Mesodermal cell (in vitro differentiated cells): Measurements from ENCODE around the gene ZBTB46.

Experiments
- H3K27ac ChIP-seq: 2 replicates; pipeline ENCODE4 v1.7.0; 2013; ENCODE audit warnings: mild to moderate bottlenecking, low read depth, low read length, moderate library complexity; ENCODE audit not compliant: severe bottlenecking
- H3K36me3 ChIP-seq: 2 replicates; pipeline ENCODE4 v1.7.1; 2013; ENCODE audit warnings: mild to moderate bottlenecking, low read length, moderate library complexity; ENCODE audit not compliant: control insufficient read depth, insufficient read depth
- H3K4me1 ChIP-seq: one replicate; pipeline ENCODE4 v1.7.1; 2013; ENCODE audit warnings: mild to moderate bottlenecking, low read length; ENCODE audit not compliant: insufficient read depth, control insufficient read depth, poor library complexity, severe bottlenecking
- H3K4me3 ChIP-seq: 2 replicates; pipeline ENCODE4 v1.7.0; 2013; ENCODE audit warnings: low read length, control low read depth, mild to moderate bottlenecking; ENCODE audit not compliant: insufficient read depth, poor library complexity, severe bottlenecking; ENCODE audit errors: extremely low read depth
- H3K9me3 ChIP-seq: 2 replicates; pipeline ENCODE4 v1.7.1; 2013; ENCODE audit warnings: mild to moderate bottlenecking, low read length, moderate library complexity; ENCODE audit not compliant: control insufficient read depth
- WGBS, 2 experiments: methylation state at CpG; one replicate each; pipeline ENCODE4 v1.1.5; 2013; ENCODE audit warnings: missing lambda C conversion rate in 2 of 2; ENCODE audit not compliant: insufficient coverage in 2 of 2; 5-methylcytosine and 5-hydroxymethylcytosine counted together

ZBTB46 gene

GRCh38 chr20:63701329-63702035, 129.6 kb downstream of the ZBTB46 start:
- 92% methylated on average over 10 to 12 of the region's 14 CpGs for WGBS, 2 experiments
- H3K9me3 ChIP-seq = no peaks in the 10 kb centered on the region
- no peak overlapping the region for H3K4me3 ChIP-seq
- peaks cover 36% of the 10 kb centered on the region for H3K36me3 ChIP-seq
- H3K27ac ChIP-seq = no peak overlapping the region
- peaks cover 31% of the 10 kb centered on the region for H3K4me1 ChIP-seq

- peaks cover 28% of the 10 kb centered on the region for H3K4me1 ChIP-seq
- peaks cover 31% of the 10 kb centered on the region for H3K36me3 ChIP-seq
- no peak overlapping the region for H3K27ac ChIP-seq
- H3K4me3 ChIP-seq = no peak overlapping the region
- WGBS, 2 experiments = 90 to 100% methylated on average over 2 to 4 of the region's 5 CpGs
- H3K9me3 ChIP-seq = no peaks in the 10 kb centered on the region
Observed at GRCh38 chr20:63701051-63701328, 130.1 kb downstream of the ZBTB46 start.

- H3K27ac ChIP-seq = peak overlapping the region; percentile 62
- H3K36me3 ChIP-seq = peaks cover 26% of the 10 kb centered on the region
Observed at GRCh38 chr20:63700199-63701050, 130.6 kb downstream of the ZBTB46 start.

GRCh38 chr20:63699466-63700198, 131.4 kb downstream of the ZBTB46 start:
- Histone ChIP-seq H3K36me3 (peaks cover 19% of the 10 kb centered on the region), H3K27ac (peak overlapping the region; percentile 62), H3K4me3 (no peak overlapping the region), H3K9me3 (no peaks in the 10 kb centered on the region), H3K4me1 (peaks cover 28% of the 10 kb centered on the region)
- WGBS, 2 experiments = 88 to 91% methylated on average over 19 to 22 of the region's 24 CpGs

More at GRCh38 chr20:63700199-63701050, 130.6 kb downstream of the ZBTB46 start:
- no peak overlapping the region for H3K4me3 ChIP-seq
- peaks cover 28% of the 10 kb centered on the region for H3K4me1 ChIP-seq
- WGBS, 2 experiments = 95 to 97% methylated on average over 31 to 34 of the region's 43 CpGs
- H3K9me3 ChIP-seq = no peaks in the 10 kb centered on the region

GRCh38 chr20:63698739-63699465, 132.2 kb downstream of the ZBTB46 start:
- 62 to 63% methylated on average over 13 to 16 of the region's 19 CpGs for WGBS, 2 experiments
- no peak overlapping the region for H3K4me3 ChIP-seq
- H3K9me3 ChIP-seq = no peaks in the 10 kb centered on the region
- peak overlapping the region; percentile 62 for H3K27ac ChIP-seq
- H3K4me1 ChIP-seq = peaks cover 28% of the 10 kb centered on the region
- H3K36me3 ChIP-seq = peaks cover 16% of the 10 kb centered on the region

- WGBS, 2 experiments = 92% methylated on average over 31 to 34 of the region's 40 CpGs
- Histone ChIP-seq H3K4me3 (no peak overlapping the region), H3K4me1 (peaks cover 28% of the 10 kb centered on the region), H3K36me3 (peaks cover 10% of the 10 kb centered on the region), H3K27ac (no peak overlapping the region), H3K9me3 (no peaks in the 10 kb centered on the region)
Observed at GRCh38 chr20:63697868-63698545, 133.1 kb downstream of the ZBTB46 start.

GRCh38 chr20:63697357-63697867, 133.7 kb downstream of the ZBTB46 start:
- peaks cover 10% of the 10 kb centered on the region for H3K36me3 ChIP-seq
- H3K9me3 ChIP-seq = no peaks in the 10 kb centered on the region
- H3K27ac ChIP-seq = no peak overlapping the region
- peaks cover 28% of the 10 kb centered on the region for H3K4me1 ChIP-seq
- WGBS, 2 experiments = 90 to 97% methylated on average over 5 to 6 of the region's 7 CpGs
- H3K4me3 ChIP-seq = no peak overlapping the region

GRCh38 chr20:63696628-63697356, 134.3 kb downstream of the ZBTB46 start, which contains the start of gene TNFRSF6B:
TNFRSF6B (plus strand) TSS chr20:63696652; CDS start chr20:63696768, 116 bp downstream.
- peaks cover 10% of the 10 kb centered on the region for H3K36me3 ChIP-seq
- H3K27ac ChIP-seq = no peak within 1 kb of the TSS
- H3K9me3 ChIP-seq = no peaks in the 10 kb centered on the region
- 83 to 85% methylated on average over 37 to 52 of the region's 52 CpGs for WGBS, 2 experiments
- no peak within 1 kb of the TSS for H3K4me3 ChIP-seq
- peaks cover 28% of the 10 kb centered on the region for H3K4me1 ChIP-seq

- peaks cover 28% of the 10 kb centered on the region for H3K4me1 ChIP-seq
- 67 to 70% methylated on average over 2 to 5 of the region's 6 CpGs for WGBS, 2 experiments
- H3K36me3 ChIP-seq = peaks cover 10% of the 10 kb centered on the region
- no peak overlapping the region for H3K27ac ChIP-seq
- no peaks in the 10 kb centered on the region for H3K9me3 ChIP-seq
- no peak overlapping the region for H3K4me3 ChIP-seq
Observed at GRCh38 chr20:63696306-63696627, 134.8 kb downstream of the ZBTB46 start.
